H1 (cell line): ENCODE measurements around the gene CWF19L1. TPM values are rescaled to one million over a fixed set of nuclear protein-coding genes. Genes with fewer than 3 reads are reported as not detected.
"Not testable (repeated sequence)": the region's sequence is repeated elsewhere in the genome, so short reads cannot be mapped to it uniquely, and the experiment has no call there.

Experiments
- CTCF ChIA-PET: fragments of 300-600 bp; sonication (Branson Sonifier 250); formaldehyde crosslinking; loops from one replicate; lab custom pipeline; 2021; ENCODE audit not compliant: partially characterized antibody; lab: Charles Lee
- POLR2A ChIA-PET: fragments of 300-600 bp; sonication (Branson Sonifier 250); formaldehyde crosslinking; loops from one replicate; lab custom pipeline; 2021; ENCODE audit warnings: inconsistent platforms; ENCODE audit not compliant: partially characterized antibody; lab: Charles Lee
- DNase-seq, 2 experiments: peaks; one replicate each; pipeline versions ENCODE4 v3.0.0 to v3.0.0-alpha.2; 2010 to 2022; ENCODE audit warnings: low spot score in 2 of 2, low read depth in 1 of 2, mixed read lengths in 1 of 2
- FAIRE-seq: peaks from 2 replicates; lab custom pipeline; 2011; peaks lifted over from hg19 to GRCh38; lab: Jason Lieb, UNC
- H2AFZ ChIP-seq: 2 replicates; pipeline ENCODE4 v1.8.1; 2012; ENCODE audit warnings: low read length, inconsistent platforms
- H2AK5ac ChIP-seq: 2 replicates; pipeline ENCODE4 v1.6.1; 2013; ENCODE audit warnings: low read depth, low read length
- H2BK120ac ChIP-seq: replicated peaks from 2 replicates; pipeline ENCODE3; 2013; ENCODE audit warnings: low read depth, low read length, inconsistent platforms
- H2BK12ac ChIP-seq: 2 replicates; pipeline ENCODE4 v1.6.1; 2013; ENCODE audit warnings: low read depth, low read length
- H2BK15ac ChIP-seq: 2 replicates; pipeline ENCODE4 v1.6.1; 2013; ENCODE audit warnings: low read length
- H2BK20ac ChIP-seq: 2 replicates; pipeline ENCODE4 v1.6.1; 2013; ENCODE audit warnings: low read length
- H2BK5ac ChIP-seq: 2 replicates; pipeline ENCODE4 v1.6.1; 2013; ENCODE audit warnings: low read depth, low read length
- H3K14ac ChIP-seq: 2 replicates; pipeline ENCODE4 v1.6.1; 2013; ENCODE audit warnings: inconsistent platforms; ENCODE audit not compliant: insufficient read length
- H3K18ac ChIP-seq: 2 replicates; pipeline ENCODE4 v1.6.1; 2013; ENCODE audit warnings: low read length; ENCODE audit errors: extremely low read depth
- H3K23ac ChIP-seq: 2 replicates; pipeline ENCODE4 v1.6.1; 2013; ENCODE audit warnings: inconsistent platforms; ENCODE audit not compliant: insufficient read length
- H3K23me2 ChIP-seq: 2 replicates; pipeline ENCODE4 v1.6.1; 2013; ENCODE audit warnings: low read depth, low read length
- H3K27ac ChIP-seq: 2 replicates; pipeline ENCODE4 v1.6.1; 2011; ENCODE audit warnings: low read depth, low read length, inconsistent platforms
- H3K27me3 ChIP-seq, 4 experiments: replicated peaks in 1 of 4; 1 replicate in 1 of 4; 2 replicates in 3 of 4; pipeline versions ENCODE4 v1.6.1 to v1.8.1; 2011 to 2013; ENCODE audit warnings: low read length in 3 of 4, mild to moderate bottlenecking in 3 of 4, inconsistent platforms in 2 of 4, mixed read lengths in 2 of 4, moderate library complexity in 1 of 4; ENCODE audit not compliant: control insufficient read depth in 3 of 4, insufficient read depth in 3 of 4; ENCODE audit errors: extremely low read depth in 1 of 4
- H3K36me3 ChIP-seq, 4 experiments: 2 replicates each; pipeline versions ENCODE4 v1.6.1 to v1.8.1; 2011 to 2013; ENCODE audit warnings: mild to moderate bottlenecking in 4 of 4, low read length in 3 of 4, moderate library complexity in 2 of 4, control low read depth in 1 of 4, inconsistent platforms in 1 of 4; ENCODE audit not compliant: insufficient read depth in 4 of 4, control insufficient read depth in 2 of 4
- H3K4ac ChIP-seq: replicated peaks from 2 replicates; pipeline ENCODE3; 2013; ENCODE audit warnings: low read length, low read depth, mixed read lengths, inconsistent platforms; ENCODE audit not compliant: insufficient read length
- H3K4me1 ChIP-seq, 4 experiments: replicated peaks in 1 of 4; 1 replicate in 1 of 4; 2 replicates in 3 of 4; pipeline versions ENCODE4 v1.6.1 to v1.8.1; 2011 to 2013; ENCODE audit warnings: low read length in 3 of 4, inconsistent platforms in 2 of 4, mixed read lengths in 1 of 4; ENCODE audit not compliant: insufficient read depth in 4 of 4, control insufficient read depth in 3 of 4
- H3K4me2 ChIP-seq, 2 experiments: 2 replicates each; pipeline versions ENCODE4 v1.6.1 to v1.8.1; 2011 to 2013; ENCODE audit warnings: low read depth in 2 of 2, low read length in 2 of 2, control low read depth in 1 of 2, inconsistent platforms in 1 of 2, mild to moderate bottlenecking in 1 of 2; ENCODE audit not compliant: insufficient read depth in 1 of 2
- H3K4me3 ChIP-seq, 4 experiments: fragments of 200-600, 300-600 bp in 1 of 4; sonication (generic), shearing (Covaris generic), sonication (Bioruptor Twin) in 1 of 4; 2 replicates each; pipeline versions ENCODE4 v1.5.1 to v1.8.1; 2011 to 2016; ENCODE audit warnings: low read length in 4 of 4, low read depth in 3 of 4, control low read depth in 2 of 4, inconsistent platforms in 2 of 4, mild to moderate bottlenecking in 2 of 4, mixed read lengths in 1 of 4, moderate library complexity in 1 of 4; ENCODE audit not compliant: insufficient read depth in 2 of 4; ENCODE audit errors: extremely low read depth in 1 of 4
- H3K56ac ChIP-seq: replicated peaks from 2 replicates; pipeline ENCODE3; 2013; ENCODE audit warnings: low read depth, mild to moderate bottlenecking, mixed read lengths, low read length, inconsistent platforms; ENCODE audit not compliant: insufficient read length
- H3K79me1 ChIP-seq: 2 replicates; pipeline ENCODE4 v1.6.1; 2013; ENCODE audit warnings: low read depth, low read length, control low read depth
- H3K79me2 ChIP-seq, 2 experiments: 2 replicates each; pipeline versions ENCODE4 v1.6.1 to v1.8.1; 2012 to 2013; ENCODE audit warnings: low read length in 2 of 2, mild to moderate bottlenecking in 2 of 2, inconsistent platforms in 1 of 2; ENCODE audit not compliant: insufficient read depth in 2 of 2, control insufficient read depth in 1 of 2
- H3K9ac ChIP-seq, 4 experiments: replicated peaks in 1 of 4; 1 replicate in 1 of 4; 2 replicates in 3 of 4; pipeline versions ENCODE4 v1.6.1 to v1.8.1; 2011 to 2013; ENCODE audit warnings: low read depth in 3 of 4, low read length in 3 of 4, control low read depth in 2 of 4, mild to moderate bottlenecking in 2 of 4, moderate library complexity in 2 of 4, inconsistent platforms in 1 of 4; ENCODE audit errors: extremely low read depth in 1 of 4
- H3K9me3 ChIP-seq, 2 experiments: 2 replicates each; pipeline versions ENCODE4 v1.6.1 to v1.8.1; 2012 to 2013; ENCODE audit warnings: mild to moderate bottlenecking in 2 of 2, moderate library complexity in 2 of 2, control low read depth in 1 of 2, inconsistent platforms in 1 of 2, low read depth in 1 of 2, low read length in 1 of 2, mixed read lengths in 1 of 2; ENCODE audit not compliant: insufficient read depth in 2 of 2
- H4K20me1 ChIP-seq, 2 experiments: replicated peaks in 1 of 2; 2 replicates each; pipeline versions ENCODE3 to v1.8.1; 2011 to 2013; ENCODE audit warnings: inconsistent platforms in 2 of 2, low read length in 2 of 2, mild to moderate bottlenecking in 1 of 2; ENCODE audit not compliant: insufficient read depth in 2 of 2, control insufficient read depth in 1 of 2
- H4K5ac ChIP-seq: 2 replicates; pipeline ENCODE4 v1.6.1; 2013; ENCODE audit warnings: low read length, low read depth, mixed read lengths, inconsistent platforms; ENCODE audit not compliant: insufficient read length
- H4K8ac ChIP-seq: 2 replicates; pipeline ENCODE4 v1.8.0; 2013; ENCODE audit warnings: mild to moderate bottlenecking, moderate library complexity, low read length, inconsistent platforms; ENCODE audit not compliant: insufficient read depth; ENCODE audit errors: extremely low read depth
- H4K91ac ChIP-seq: replicated peaks from 2 replicates; pipeline ENCODE3; 2013; ENCODE audit warnings: low read length, mixed read lengths, inconsistent platforms; ENCODE audit not compliant: insufficient read length
- WGBS, 2 experiments: shearing (Covaris generic) in 1 of 2; methylation state at CpG; one replicate each; pipeline versions ENCODE4 v1.1.6 to v1.1.7; 2013 to 2015; ENCODE audit warnings: low lambda C conversion rate in 2 of 2, mixed read lengths in 2 of 2, inconsistent platforms in 1 of 2, low coverage in 1 of 2, missing lambda C conversion rate in 1 of 2; ENCODE audit not compliant: insufficient replicate concordance in 2 of 2, insufficient coverage in 1 of 2, insufficient read length in 1 of 2; ENCODE audit errors: extremely low coverage in 1 of 2, missing lambda C conversion rate in 1 of 2; 5-methylcytosine and 5-hydroxymethylcytosine counted together
- polyA plus RNA-seq, 7 experiments: library from polyadenylated mRNA; depleted of rRNA in 3 of 7; stranded (reverse) in 5 of 7; unstranded in 2 of 7; fragments of >200 nt in 5 of 7; fragments of 200-250 nt in 2 of 7; gene quantifications; 1 replicate in 5 of 7; 2 replicates in 1 of 7; 4 replicates in 1 of 7; pipeline versions ENCODE4 v1.2.1 to v1.2.3, GENCODE V29; 2011 to 2013; ENCODE audit warnings: missing spikeins in 2 of 7, mixed read lengths in 2 of 7
- total RNA-seq: library from RNA; stranded (reverse); fragmentation: NEBNext Ultra II Directional; extraction: Animal tissue kit (Norgen Biotek cat#: 25700); gene quantifications from 2 replicates; pipeline ENCODE4 v1.2.1, GENCODE V29; 2021

CWF19L1 gene
- total and polyA plus RNA-seq, 2 of the 8 experiments (the other 6 are each of a cell fraction or from before 2014, with no cell fraction given) = 11.1 to 29.9 TPM

GRCh38 chr10:100276971-100277370, 9.5 kb upstream of the CWF19L1 start:
- H2BK15ac ChIP-seq, H3K4me2 ChIP-seq, CTCF ChIA-PET: not testable (repeated sequence)

More at GRCh38 chr10:100276971-100277370, 9.5 kb upstream of the CWF19L1 start:
- WGBS, 2 experiments = no CpG with 5 or more reads among the region's 31 CpGs
- H4K20me1 ChIP-seq, H4K5ac ChIP-seq, H2BK20ac ChIP-seq, H3K23me2 ChIP-seq, FAIRE-seq, H2BK120ac ChIP-seq, DNase-seq, H3K4me3 ChIP-seq, H3K56ac ChIP-seq, H3K4ac ChIP-seq, H2AK5ac ChIP-seq, H3K18ac ChIP-seq, H3K4me1 ChIP-seq, H2BK12ac ChIP-seq, H3K23ac ChIP-seq, H3K79me2 ChIP-seq, H4K8ac ChIP-seq, H3K27me3 ChIP-seq, H3K14ac ChIP-seq, H2BK5ac ChIP-seq, H2AFZ ChIP-seq, H3K9ac ChIP-seq, H3K79me1 ChIP-seq, H3K9me3 ChIP-seq, H4K91ac ChIP-seq, POLR2A ChIA-PET, H3K27ac ChIP-seq: not testable (repeated sequence)
- peaks cover 15 to 48% (median 35%) of the 10 kb centered on the region in 4 experiments for H3K36me3 ChIP-seq
